ENCODE results near the gene PPP2R5C.

GRCh38 chr14:101859958-101860357 is 98.4 kb downstream of the PPP2R5C start:
- TF ChIP-seq, protein P1, sequence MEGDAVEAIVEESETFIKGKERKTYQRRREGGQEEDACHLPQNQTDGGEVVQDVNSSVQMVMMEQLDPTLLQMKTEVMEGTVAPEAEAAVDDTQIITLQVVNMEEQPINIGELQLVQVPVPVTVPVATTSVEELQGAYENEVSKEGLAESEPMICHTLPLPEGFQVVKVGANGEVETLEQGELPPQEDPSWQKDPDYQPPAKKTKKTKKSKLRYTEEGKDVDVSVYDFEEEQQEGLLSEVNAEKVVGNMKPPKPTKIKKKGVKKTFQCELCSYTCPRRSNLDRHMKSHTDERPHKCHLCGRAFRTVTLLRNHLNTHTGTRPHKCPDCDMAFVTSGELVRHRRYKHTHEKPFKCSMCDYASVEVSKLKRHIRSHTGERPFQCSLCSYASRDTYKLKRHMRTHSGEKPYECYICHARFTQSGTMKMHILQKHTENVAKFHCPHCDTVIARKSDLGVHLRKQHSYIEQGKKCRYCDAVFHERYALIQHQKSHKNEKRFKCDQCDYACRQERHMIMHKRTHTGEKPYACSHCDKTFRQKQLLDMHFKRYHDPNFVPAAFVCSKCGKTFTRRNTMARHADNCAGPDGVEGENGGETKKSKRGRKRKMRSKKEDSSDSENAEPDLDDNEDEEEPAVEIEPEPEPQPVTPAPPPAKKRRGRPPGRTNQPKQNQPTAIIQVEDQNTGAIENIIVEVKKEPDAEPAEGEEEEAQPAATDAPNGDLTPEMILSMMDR (IDR thresholded peaks at IDR 0.05): no peak
- TF ChIP-seq POLR2A (IDR thresholded peaks at IDR 0.05): no peak

Data from testis (tissue), 2 donors.